Esophagus squamous epithelium (tissue), 4 donors: ENCODE results near the gene NAA35.

ENCODE experiments used
- CTCF ChIP-seq, 6 experiments: fragments of 450-650 bp in 4 of 6; fragments of 200-600 bp in 2 of 6; sonication (generic) in 2 of 6; IDR thresholded peaks; one replicate each; pipeline ENCODE4 v1.5.1; 2016 to 2019; ENCODE audit warnings: antibody characterized with exemption in 6 of 6, mild to moderate bottlenecking in 4 of 6, moderate library complexity in 4 of 6
- POLR2A ChIP-seq, 4 donors: fragments of 450-650 bp; IDR thresholded peaks; one replicate each; pipeline ENCODE4 v1.6.1; 2017; ENCODE audit warnings: antibody characterized with exemption in 4 of 4, mild to moderate bottlenecking in 4 of 4, moderate library complexity in 3 of 4

GRCh38 chr9:85904975-85905374 lies 36.0 kb upstream of the NAA35 start:
- TF ChIP-seq CTCF (IDR thresholded peaks at IDR 0.05), result no peak
- no peak for TF ChIP-seq POLR2A (IDR thresholded peaks at IDR 0.05)
